ENCODE measurements around the gene ENPP4. TPM values are rescaled to one million over a fixed set of nuclear protein-coding genes. Genes with fewer than 3 reads are reported as not detected.
"Not testable (repeated sequence)": the region's sequence is repeated elsewhere in the genome, so short reads cannot be mapped to it uniquely, and the experiment has no call there.

Gene ENPP4
- total RNA-seq, 1 experiment from 2014 or later = 0.30 TPM

- intact Hi-C loops (cut with micrococcal nuclease) = no loop called here
- BruUV-seq (replicated peaks) = no TSS peak
- ChIA-PET POLR2A (no interaction called here), CTCF (no interaction called here)
- DNase-seq (ENCODE audit: unreplicated experiment) = no peak
- no peaks in the 10 kb centered on the region for H3K9me3 Mint-ChIP-seq (ENCODE audit: unreplicated experiment)
- no peak for TF ChIP-seq CTCF (IDR thresholded peaks at IDR 0.05; ENCODE audit: unreplicated experiment)
- no peak overlapping the region for H3K4me3 Mint-ChIP-seq (ENCODE audit: unreplicated experiment)
- H3K27me3 Mint-ChIP-seq (ENCODE audit: insufficient read depth, unreplicated experiment) = peaks cover 32% of the 10 kb centered on the region
- no peaks in the 10 kb centered on the region for H3K36me3 Mint-ChIP-seq (ENCODE audit: insufficient read depth, unreplicated experiment)
- no peak overlapping the region for H3K27ac Mint-ChIP-seq (ENCODE audit: low read depth, unreplicated experiment)
- no peaks in the 10 kb centered on the region for H3K4me1 Mint-ChIP-seq (ENCODE audit: insufficient read depth, unreplicated experiment)
These were observed 877 bp downstream of the ENPP4 start for GRCh38 chr6:46130666-46131065.

GRCh38 chr6:46131291-46131690 lies 1.5 kb downstream of the ENPP4 start:
- BruUV-seq (replicated peaks); H3K27ac Mint-ChIP-seq (ENCODE audit: low read depth, unreplicated experiment); intact Hi-C loops (cut with micrococcal nuclease); DNase-seq (ENCODE audit: unreplicated experiment); H3K36me3 Mint-ChIP-seq (ENCODE audit: insufficient read depth, unreplicated experiment); CTCF ChIA-PET; H3K4me1 Mint-ChIP-seq (ENCODE audit: insufficient read depth, unreplicated experiment); H3K9me3 Mint-ChIP-seq (ENCODE audit: unreplicated experiment); H3K4me3 Mint-ChIP-seq (ENCODE audit: unreplicated experiment); POLR2A ChIA-PET: not testable (repeated sequence)
- peaks cover 38% of the 10 kb centered on the region for H3K27me3 Mint-ChIP-seq (ENCODE audit: insufficient read depth, unreplicated experiment)

DNA sequence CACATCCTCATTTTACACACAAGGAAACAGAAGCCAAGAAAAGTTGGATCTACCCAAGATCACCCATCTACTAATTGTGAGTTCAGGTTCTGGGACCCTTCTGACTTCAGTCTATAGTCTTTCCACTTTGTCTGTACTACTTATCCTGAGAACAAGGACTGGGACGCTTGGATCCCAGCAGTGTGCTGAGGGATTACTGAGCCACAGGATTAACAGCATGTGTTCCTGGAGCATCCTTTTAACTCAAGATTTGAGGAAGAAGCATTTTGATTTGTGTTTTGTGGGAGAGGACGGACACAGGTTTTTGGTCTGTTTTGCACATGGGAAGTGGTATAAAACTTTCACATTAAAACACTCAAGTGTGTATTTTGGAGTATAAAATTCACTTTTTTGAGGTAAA lies 4.4 kb downstream of the ENPP4 start:
- Mint-ChIP-seq H3K4me3 (ENCODE audit: unreplicated experiment) (no peak overlapping the region), H3K27ac (ENCODE audit: low read depth, unreplicated experiment) (no peak overlapping the region), H3K9me3 (ENCODE audit: unreplicated experiment) (no peaks in the 10 kb centered on the region), H3K36me3 (ENCODE audit: insufficient read depth, unreplicated experiment) (no peaks in the 10 kb centered on the region), H3K27me3 (ENCODE audit: insufficient read depth, unreplicated experiment) (peaks cover 50% of the 10 kb centered on the region), H3K4me1 (ENCODE audit: insufficient read depth, unreplicated experiment) (no peaks in the 10 kb centered on the region)
- TF ChIP-seq CTCF (IDR thresholded peaks at IDR 0.05; ENCODE audit: unreplicated experiment) = no peak
- intact Hi-C loops (cut with micrococcal nuclease) = no loop called here
- BruUV-seq (replicated peaks) = no TSS peak
- no peak for DNase-seq (ENCODE audit: unreplicated experiment)
- POLR2A ChIA-PET = no interaction called here
- CTCF ChIA-PET = no interaction called here

DNA sequence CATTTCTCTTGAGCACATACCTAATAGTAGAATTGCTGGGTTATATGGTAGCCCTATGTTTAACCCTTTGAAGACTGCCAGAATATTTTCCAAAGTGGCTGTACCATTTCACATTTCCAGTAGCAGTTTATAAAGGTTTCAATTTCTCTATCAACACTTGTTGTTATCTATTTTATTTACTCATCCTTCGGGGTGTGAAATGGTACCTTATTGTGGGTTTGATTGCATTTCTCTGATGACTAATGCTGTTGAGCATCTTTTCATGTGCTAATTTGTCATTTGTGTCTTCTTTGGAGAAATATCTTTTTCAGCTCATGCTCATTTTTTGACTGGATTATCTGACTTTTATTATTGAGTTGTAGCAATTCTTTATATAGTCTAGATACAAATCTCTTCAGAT lies 5.4 kb downstream of the ENPP4 start:
- no peaks in the 10 kb centered on the region for H3K36me3 Mint-ChIP-seq (ENCODE audit: insufficient read depth, unreplicated experiment)

More for the DNA sequence above, 5.4 kb downstream of the ENPP4 start:
- H3K4me1 Mint-ChIP-seq (ENCODE audit: insufficient read depth, unreplicated experiment) = no peaks in the 10 kb centered on the region
- ChIA-PET CTCF (no interaction called here), POLR2A (no interaction called here)
- intact Hi-C loops (cut with micrococcal nuclease) = no loop called here
- no peak overlapping the region for H3K4me3 Mint-ChIP-seq (ENCODE audit: unreplicated experiment)
- no TSS peak for BruUV-seq (replicated peaks)
- H3K9me3 Mint-ChIP-seq (ENCODE audit: unreplicated experiment) = no peaks in the 10 kb centered on the region
- TF ChIP-seq CTCF (IDR thresholded peaks at IDR 0.05; ENCODE audit: unreplicated experiment) = no peak
- peaks cover 40% of the 10 kb centered on the region for H3K27me3 Mint-ChIP-seq (ENCODE audit: insufficient read depth, unreplicated experiment)
- H3K27ac Mint-ChIP-seq (ENCODE audit: low read depth, unreplicated experiment) = no peak overlapping the region
- no peak for DNase-seq (ENCODE audit: unreplicated experiment)
